ENCODE data around the gene NFATC2. TPM values are rescaled to one million over a fixed set of nuclear protein-coding genes. Genes with fewer than 3 reads are reported as not detected.

The NFATC2 gene
- total RNA-seq, 1 experiment from 2014 or later = 0.61 TPM

DNA sequence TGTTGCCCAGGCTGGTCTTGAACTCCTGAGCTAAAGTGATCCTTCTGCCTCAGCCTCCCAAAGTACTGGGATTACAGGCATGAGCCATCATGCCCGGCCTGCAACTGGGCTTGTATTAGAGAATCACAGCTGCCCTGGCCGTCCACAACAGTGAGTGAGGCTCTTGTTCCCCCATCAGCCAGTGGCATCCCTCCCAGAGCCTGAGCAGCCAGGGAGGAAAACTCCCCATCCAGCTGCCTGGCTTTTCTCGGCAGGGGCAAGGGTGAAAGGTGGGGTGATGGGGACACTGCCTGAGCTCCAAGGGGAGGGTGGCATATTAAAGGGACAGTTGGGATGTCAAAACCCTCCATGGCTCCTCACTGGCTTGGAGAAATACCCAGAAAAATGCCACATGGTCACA is 185.6 kb downstream of the NFATC2 start:
- Histone ChIP-seq H2BK5ac (ENCODE audit: insufficient read length, low read length) (no peak overlapping the region), H4K5ac (ENCODE audit: insufficient read length, low read depth, low read length) (no peak overlapping the region), H3K14ac (ENCODE audit: insufficient read depth, low read length) (no peak overlapping the region), H3K79me2 (ENCODE audit: insufficient read depth, low read length) (no peaks in the 10 kb centered on the region), H4K20me1 (ENCODE audit: control insufficient read depth, insufficient read depth, insufficient read length) (no peaks in the 10 kb centered on the region), H3K9ac (ENCODE audit: extremely low read depth, insufficient read length, low read length) (no peak overlapping the region), H4K8ac (replicated peaks; ENCODE audit: insufficient read length, low read depth, low read length) (no peak overlapping the region), H3K23ac (ENCODE audit: insufficient read length, low read depth, low read length) (no peak overlapping the region), H2AK5ac (ENCODE audit: insufficient read length, low read length) (no peak overlapping the region), H3K4me1 (ENCODE audit: insufficient read depth, low read length) (no peaks in the 10 kb centered on the region), H3K23me2 (ENCODE audit: insufficient read length, low read depth, low read length, poor library complexity, severe bottlenecking) (no peaks in the 10 kb centered on the region), H3T11ph (ENCODE audit: low read length) (no peak overlapping the region), H2BK120ac (ENCODE audit: low read depth, low read length, poor library complexity, severe bottlenecking) (no peak overlapping the region), H3K4ac (ENCODE audit: low read depth, low read length) (no peak overlapping the region), H3K27me3 (ENCODE audit: insufficient read depth, low read length) (no peaks in the 10 kb centered on the region), H2BK12ac (ENCODE audit: insufficient read length, low read depth, low read length) (no peak overlapping the region), H2BK20ac (ENCODE audit: low read depth, low read length, poor library complexity, severe bottlenecking) (no peak overlapping the region), H3K56ac (ENCODE audit: insufficient read length, low read depth, low read length) (no peak overlapping the region), H3K79me1 (ENCODE audit: insufficient read depth, low read depth, low read length, poor library complexity, severe bottlenecking) (no peaks in the 10 kb centered on the region), H4K91ac (ENCODE audit: insufficient read length, low read depth, low read length) (no peak overlapping the region), H2BK15ac (ENCODE audit: low read depth, low read length) (no peak overlapping the region), H3K4me2 (ENCODE audit: insufficient read depth, insufficient read length, low read length) (no peak overlapping the region), H3K18ac (ENCODE audit: insufficient read length, low read depth, low read length) (no peak overlapping the region), H2AFZ (ENCODE audit: low read length) (no peak overlapping the region), H3K9me3 (ENCODE audit: control insufficient read depth, low read depth, low read length) (no peaks in the 10 kb centered on the region), H3K27ac (ENCODE audit: insufficient read length, low read depth, low read length) (no peak overlapping the region)
- Mint-ChIP-seq H3K9me3 (no peaks in the 10 kb centered on the region; a peak in 2 of 5 replicates), H3K4me3 (no peak overlapping the region), H3K4me1 (no peaks in the 10 kb centered on the region), H3K27me3 (ENCODE audit: low read depth) (peaks cover 1% of the 10 kb centered on the region; the same call in 1 of the 2 replicates), H3K27ac (no peak overlapping the region), H3K36me3 (ENCODE audit: insufficient read depth in 1 of 3, low read depth in 3 of 3) (no peaks in the 10 kb centered on the region)
- TF ChIP-seq CTCF (conservative IDR thresholded peaks at IDR 0.05) = no peak
- DNase-seq = no peak
- WGBS (ENCODE audit: extremely low coverage, insufficient read length, low lambda C conversion rate) = no CpG with 5 or more reads among the region's 3 CpGs
